Loucy (cell line): ENCODE data around the gene KRTAP3-2.

Source experiments
- H2AFZ ChIP-seq: fragments of 200-600 bp; sonication (generic); 2 replicates; pipeline ENCODE4 v1.6.0; 2016; ENCODE audit warnings: antibody characterized with exemption, mild to moderate bottlenecking, low read length, moderate library complexity
- H3F3A ChIP-seq: fragments of 200-600 bp; 2 replicates; pipeline ENCODE4 v1.6.0; 2016; ENCODE audit warnings: antibody characterized with exemption, low read depth, mild to moderate bottlenecking
- H3K27me3 ChIP-seq: fragments of 200-600 bp; sonication (generic); 2 replicates; pipeline ENCODE4 v1.6.1; 2014; ENCODE audit warnings: low read length, mild to moderate bottlenecking; ENCODE audit not compliant: insufficient read depth, poor library complexity, severe bottlenecking
- H3K36me3 ChIP-seq: fragments of 200-600 bp; sonication (generic); 2 replicates; pipeline ENCODE4 v1.6.1; 2016; ENCODE audit warnings: low read length; ENCODE audit not compliant: insufficient read depth
- H3K4me1 ChIP-seq: fragments of 200-600 bp; sonication (generic); 2 replicates; pipeline ENCODE4 v1.5.1; 2014; ENCODE audit warnings: low read length, mild to moderate bottlenecking; ENCODE audit not compliant: insufficient read depth, poor library complexity, severe bottlenecking
- H3K4me2 ChIP-seq: fragments of 200-600 bp; sonication (generic); 2 replicates; pipeline ENCODE4 v1.6.0; 2014; ENCODE audit warnings: antibody characterized with exemption, low read length, low read depth, mild to moderate bottlenecking; ENCODE audit not compliant: poor library complexity, severe bottlenecking
- H3K4me3 ChIP-seq: fragments of 200-600 bp; sonication (generic); 2 replicates; pipeline ENCODE4 v1.5.1; 2014; ENCODE audit warnings: low read length, mild to moderate bottlenecking, mixed read lengths; ENCODE audit not compliant: poor library complexity, severe bottlenecking
- H3K79me2 ChIP-seq: fragments of 200-600 bp; sonication (generic); 2 replicates; pipeline ENCODE4 v1.6.1; 2014; ENCODE audit warnings: low read length; ENCODE audit not compliant: insufficient read depth
- H3K9ac ChIP-seq: fragments of 200-600 bp; sonication (generic); 2 replicates; pipeline ENCODE4 v1.6.0; 2014; ENCODE audit warnings: mild to moderate bottlenecking, low read depth, low read length, moderate library complexity; ENCODE audit not compliant: poor library complexity, severe bottlenecking
- H3K9me2 ChIP-seq: fragments of 200-600 bp; sonication (generic); replicated peaks from 2 replicates; pipeline ENCODE4 v1.6.1; 2016; ENCODE audit warnings: low read depth, low read length, mixed read lengths
- H3K9me3 ChIP-seq: fragments of 200-600 bp; sonication (generic); 2 replicates; pipeline ENCODE4 v1.6.1; 2014; ENCODE audit warnings: mild to moderate bottlenecking, antibody characterized with exemption, low read length, low read depth; ENCODE audit not compliant: insufficient read depth
- H4K20me1 ChIP-seq: fragments of 200-600 bp; sonication (generic); 2 replicates; pipeline ENCODE4 v1.6.0; 2014; ENCODE audit warnings: antibody characterized with exemption, low read length, mild to moderate bottlenecking; ENCODE audit not compliant: insufficient read depth, poor library complexity, severe bottlenecking
- CTCF ChIP-seq: fragments of 200-600 bp; sonication (generic); conservative IDR thresholded peaks from 2 replicates; pipeline ENCODE4 v1.5.1; 2014; ENCODE audit warnings: mild to moderate bottlenecking, antibody characterized with exemption, low read length
- EZH2phosphoT487 ChIP-seq: fragments of 200-600 bp; IDR thresholded peaks from 2 replicates; pipeline ENCODE4 v1.6.1; 2018; ENCODE audit warnings: antibody characterized with exemption, mild to moderate bottlenecking, moderate library complexity, borderline replicate concordance

The KRTAP3-2 gene

GRCh38 chr17:40986920-40987319 lies 12.8 kb downstream of the KRTAP3-2 start:
- H3K4me2 ChIP-seq: no peak overlapping the region
- no peaks in the 10 kb centered on the region for H3K9me3 ChIP-seq
- H3F3A ChIP-seq: no peaks in the 10 kb centered on the region
- TF ChIP-seq EZH2phosphoT487: no peak
- TF ChIP-seq CTCF: no peak
- no peak overlapping the region for H3K4me3 ChIP-seq
- H2AFZ ChIP-seq: no peak overlapping the region
- no peaks in the 10 kb centered on the region for H3K9me2 ChIP-seq
- no peak overlapping the region for H3K9ac ChIP-seq
- H3K27me3 ChIP-seq: peaks cover 12% of the 10 kb centered on the region
- no peaks in the 10 kb centered on the region for H3K36me3 ChIP-seq
- no peaks in the 10 kb centered on the region for H3K79me2 ChIP-seq
- no peaks in the 10 kb centered on the region for H3K4me1 ChIP-seq
- no peaks in the 10 kb centered on the region for H4K20me1 ChIP-seq

GRCh38 chr17:40984226-40984625 lies 15.5 kb downstream of the KRTAP3-2 start, which contains the start of gene KRT40:
KRT40 (minus strand) TSS chr17:40984326; CDS start chr17:40984273, 53 bp downstream.
- Histone ChIP-seq H3K4me1 (no peaks in the 10 kb centered on the region), H4K20me1 (no peaks in the 10 kb centered on the region), H3K9ac (no peak within 1 kb of the TSS), H3K79me2 (no peaks in the 10 kb centered on the region), H3K36me3 (no peaks in the 10 kb centered on the region), H2AFZ (no peak within 1 kb of the TSS), H3F3A (no peaks in the 10 kb centered on the region), H3K4me3 (no peak within 1 kb of the TSS), H3K27me3 (peaks cover 12% of the 10 kb centered on the region), H3K9me2 (no peaks in the 10 kb centered on the region), H3K9me3 (no peaks in the 10 kb centered on the region), H3K4me2 (no peak within 1 kb of the TSS)
- TF ChIP-seq EZH2phosphoT487 (no peak), CTCF (no peak)

- Histone ChIP-seq H4K20me1 (no peaks in the 10 kb centered on the region), H3F3A (no peaks in the 10 kb centered on the region), H3K9ac (no peak overlapping the region), H3K4me1 (no peaks in the 10 kb centered on the region), H3K4me2 (no peak overlapping the region), H3K27me3 (peaks cover 19% of the 10 kb centered on the region), H3K4me3 (no peak overlapping the region), H3K9me3 (no peaks in the 10 kb centered on the region), H3K9me2 (no peaks in the 10 kb centered on the region), H2AFZ (no peak overlapping the region), H3K79me2 (no peaks in the 10 kb centered on the region), H3K36me3 (no peaks in the 10 kb centered on the region)
- TF ChIP-seq EZH2phosphoT487 (no peak), CTCF (no peak)
These were observed 18.6 kb downstream of the KRTAP3-2 start for GRCh38 chr17:40981115-40981514.
